Left renal pelvis (tissue), 4 donors: ENCODE results near the gene IKBIP. TPM values are rescaled to one million over a fixed set of nuclear protein-coding genes. Genes with fewer than 3 reads are reported as not detected.
"Not testable (repeated sequence)": the region's sequence is repeated elsewhere in the genome, so short reads cannot be mapped to it uniquely, and the experiment has no call there.

Experiments
- DNase-seq, 4 donors: peaks; one replicate each; pipeline ENCODE4 v3.0.0-alpha.2; 2013; ENCODE audit warnings: low read depth in 4 of 4, low spot score in 3 of 4
- polyA plus RNA-seq, 4 donors: library from polyadenylated mRNA; unstranded; fragments of 120-200 nt; gene quantifications; one replicate each; pipeline ENCODE4 v1.2.1, GENCODE V29; 2013; ENCODE audit not compliant: insufficient read length in 4 of 4

The IKBIP gene
- polyA plus RNA-seq, 4 donors = 23.1 to 34.7 (median 30.3) TPM

- DNase-seq = no peak
These were observed 5.1 kb downstream of the IKBIP start for GRCh38 chr12:98639491-98639890.

GRCh38 chr12:98638009-98638408 is 6.6 kb downstream of the IKBIP start:
- DNase-seq = no peak

- no peak for DNase-seq
These were observed 7.5 kb downstream of the IKBIP start for GRCh38 chr12:98637068-98637467.

GRCh38 chr12:98635657-98636323 is 8.8 kb downstream of the IKBIP start:
- peak in 1 of 4 donors; percentile 12 for DNase-seq

GRCh38 chr12:98618952-98619351 is 25.6 kb downstream of the IKBIP start:
- DNase-seq = no peak

- DNase-seq = no peak
These were observed 31.8 kb downstream of the IKBIP start for GRCh38 chr12:98612696-98613334.

- no peak for DNase-seq
These were observed 34.0 kb downstream of the IKBIP start for GRCh38 chr12:98610596-98610995.

GRCh38 chr12:98606359-98606988 is 38.1 kb downstream of the IKBIP start:
- DNase-seq = no peak

- DNase-seq = no peak
These were observed 42.7 kb downstream of the IKBIP start for GRCh38 chr12:98601924-98602323.

- DNase-seq = not testable (repeated sequence)
These were observed 47.3 kb downstream of the IKBIP start for GRCh38 chr12:98597313-98597712.

GRCh38 chr12:98595243-98595988 is 49.2 kb downstream of the IKBIP start:
- no peak for DNase-seq

GRCh38 chr12:98594050-98594835 is 50.3 kb downstream of the IKBIP start:
- no peak for DNase-seq

GRCh38 chr12:98593351-98594049 is 51.1 kb downstream of the IKBIP start, which contains the start of gene SLC25A3:
TSS of gene SLC25A3 (plus strand) at chr12:98593686. CDS start at chr12:98593979, 293 bp downstream.
- peak; percentile 93 to 96 (median 94) for DNase-seq

- DNase-seq = no peak
These were observed 51.7 kb downstream of the IKBIP start for GRCh38 chr12:98592825-98593322.

GRCh38 chr12:98591209-98591608 is 53.4 kb downstream of the IKBIP start:
- no peak for DNase-seq

- no peak for DNase-seq
These were observed 57.5 kb downstream of the IKBIP start for GRCh38 chr12:98587084-98587483.

GRCh38 chr12:98582093-98582492 is 62.5 kb downstream of the IKBIP start:
- DNase-seq = no peak

- no peak for DNase-seq
These were observed 63.5 kb downstream of the IKBIP start for GRCh38 chr12:98581101-98581500.

- DNase-seq = no peak
These were observed 63.9 kb downstream of the IKBIP start for GRCh38 chr12:98580695-98581094.

GRCh38 chr12:98579835-98580234 is 64.8 kb downstream of the IKBIP start:
- DNase-seq = no peak
